Activated CD4-positive, CD25-positive, alpha-beta regulatory T cell treated with anti-CD3 and anti-CD28 coated beads, Interleukin-2, amount 50 U/mL, for 16 hours (primary cell): Measurements from ENCODE around the gene MAP3K4.

Experiments
- DNase-seq: peaks from one replicate; pipeline ENCODE4 v3.0.0-alpha.2; 2020; ENCODE audit warnings: low read depth, low spot score

The MAP3K4 gene

GRCh38 chr6:160991406-160992060 lies at the start of gene MAP3K4:
Gene MAP3K4, plus strand, starts transcription at chr6:160991769. Its CDS starts 163 bp downstream, at chr6:160991932.
- DNase-seq, result peak; percentile 60

DNA sequence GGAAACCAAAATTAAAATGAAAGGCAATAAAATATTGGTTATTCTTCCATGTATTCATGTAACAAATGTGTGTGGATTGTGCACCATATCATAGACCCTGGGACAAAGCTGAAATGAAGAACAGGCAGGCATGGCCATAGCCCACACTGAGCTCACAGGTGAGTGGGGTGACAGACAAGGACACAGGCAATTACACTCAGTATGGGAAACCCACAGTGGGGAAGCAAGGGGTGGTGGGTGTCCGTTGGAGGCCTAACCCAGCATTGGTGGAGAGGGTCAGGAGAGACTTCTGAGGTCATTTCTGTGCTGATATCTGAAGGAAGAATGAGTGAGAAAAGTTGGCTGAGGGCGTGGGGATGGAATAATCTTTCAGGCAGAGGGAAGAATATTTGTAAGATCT lies 47.6 kb upstream of the MAP3K4 start:
- no peak for DNase-seq

- no peak for DNase-seq
Observed at GRCh38 chr6:160945516-160946177, 45.9 kb upstream of the MAP3K4 start.

DNA sequence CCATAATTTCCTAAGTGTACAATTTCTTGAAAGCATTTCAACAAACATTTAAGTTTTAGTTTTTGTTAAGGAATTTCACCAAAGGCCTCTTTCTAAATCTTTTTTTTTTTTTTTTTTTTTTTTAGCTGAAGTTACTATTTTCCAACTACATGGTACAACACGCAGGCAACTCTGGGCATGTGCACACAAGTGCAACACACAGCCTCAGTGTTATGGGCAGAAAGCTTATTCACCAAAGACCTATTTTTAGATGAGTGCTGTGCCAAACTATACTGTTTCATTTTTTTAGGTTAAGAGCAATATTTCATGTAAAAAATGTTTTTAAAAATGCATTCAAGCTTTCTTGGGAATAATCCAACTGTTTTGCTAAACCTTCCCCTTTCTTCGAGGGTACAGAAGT lies 42.0 kb upstream of the MAP3K4 start:
- DNase-seq, result no peak

- DNase-seq, result no peak
Observed at GRCh38 chr6:160950507-160950906, 41.1 kb upstream of the MAP3K4 start.

GRCh38 chr6:160951187-160952030 lies 40.2 kb upstream of the MAP3K4 start:
- DNase-seq, result no peak

DNA sequence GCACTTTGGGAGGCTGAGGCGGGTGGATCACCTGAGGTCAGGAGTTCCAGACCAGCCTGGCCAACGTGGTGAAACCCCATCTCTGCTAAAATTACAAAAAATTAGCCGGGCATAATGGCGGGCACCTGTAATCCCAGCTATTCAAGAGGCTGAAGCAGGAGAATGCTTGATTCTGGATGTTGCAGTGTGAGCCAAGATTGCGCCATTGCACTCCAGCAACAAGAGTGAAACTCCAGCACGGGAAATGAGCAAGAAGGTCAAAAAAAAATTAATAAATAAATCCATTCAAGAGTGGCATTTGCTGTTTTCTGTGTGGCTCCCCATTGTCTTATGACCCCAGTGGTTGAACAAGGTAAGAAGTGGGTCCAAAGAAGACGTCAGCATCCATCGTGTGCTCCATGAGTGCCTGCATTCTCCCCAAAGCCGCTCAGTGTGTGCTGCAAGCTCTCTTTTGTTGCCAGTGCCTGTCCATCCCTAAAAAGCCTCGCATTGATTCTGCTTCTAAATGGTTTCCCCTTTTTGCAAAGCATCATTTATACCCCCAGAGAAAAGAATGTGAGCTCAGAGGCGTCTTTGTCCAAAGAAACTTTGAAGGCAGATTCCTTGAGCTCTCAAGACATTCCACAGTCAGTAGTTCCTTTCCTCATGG lies 38.8 kb upstream of the MAP3K4 start:
- DNase-seq, result no peak

DNA sequence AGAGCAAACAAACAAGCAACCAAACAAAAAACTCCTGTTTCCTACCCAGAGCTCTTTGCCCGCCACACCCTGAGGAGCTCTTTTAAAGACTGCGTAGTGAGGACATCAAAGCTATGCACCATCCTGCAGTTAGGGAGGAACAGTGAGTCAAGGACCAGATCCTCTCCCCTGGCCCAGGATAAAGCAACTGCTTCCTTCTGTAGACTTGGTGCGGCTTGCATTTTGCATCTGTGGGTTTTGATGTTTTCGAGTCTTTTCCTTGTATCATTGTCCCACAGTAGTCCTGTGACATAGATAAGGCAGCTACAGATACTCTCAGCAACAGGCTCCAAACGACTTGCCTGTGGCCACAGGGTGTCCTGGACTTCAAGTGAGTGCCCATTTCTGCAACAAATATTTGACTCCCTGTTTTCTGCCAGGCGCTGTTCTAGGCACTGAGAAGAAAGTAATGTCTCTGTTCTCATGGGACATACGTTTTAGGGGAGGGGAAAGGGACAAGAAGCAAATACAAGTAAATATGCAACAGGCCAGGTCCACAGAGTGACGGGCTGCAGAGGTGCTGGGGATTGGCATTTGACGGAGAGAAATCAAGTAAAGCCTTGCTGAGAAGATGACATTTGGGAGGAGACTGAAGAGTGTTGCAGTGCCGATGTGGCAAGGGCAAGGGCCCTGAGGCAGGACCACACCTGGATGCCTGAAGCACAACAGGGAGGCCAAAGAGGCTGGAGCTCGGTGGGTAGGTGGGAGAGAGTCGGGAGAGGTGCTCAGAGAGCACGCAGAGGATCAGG lies 35.9 kb upstream of the MAP3K4 start:
- DNase-seq, result no peak

GRCh38 chr6:160956300-160957035 lies 35.1 kb upstream of the MAP3K4 start:
- no peak for DNase-seq

GRCh38 chr6:160959726-160960435 lies 31.7 kb upstream of the MAP3K4 start:
- DNase-seq, result no peak

- DNase-seq, result no peak
Observed at GRCh38 chr6:160960839-160961238, 30.7 kb upstream of the MAP3K4 start.

DNA sequence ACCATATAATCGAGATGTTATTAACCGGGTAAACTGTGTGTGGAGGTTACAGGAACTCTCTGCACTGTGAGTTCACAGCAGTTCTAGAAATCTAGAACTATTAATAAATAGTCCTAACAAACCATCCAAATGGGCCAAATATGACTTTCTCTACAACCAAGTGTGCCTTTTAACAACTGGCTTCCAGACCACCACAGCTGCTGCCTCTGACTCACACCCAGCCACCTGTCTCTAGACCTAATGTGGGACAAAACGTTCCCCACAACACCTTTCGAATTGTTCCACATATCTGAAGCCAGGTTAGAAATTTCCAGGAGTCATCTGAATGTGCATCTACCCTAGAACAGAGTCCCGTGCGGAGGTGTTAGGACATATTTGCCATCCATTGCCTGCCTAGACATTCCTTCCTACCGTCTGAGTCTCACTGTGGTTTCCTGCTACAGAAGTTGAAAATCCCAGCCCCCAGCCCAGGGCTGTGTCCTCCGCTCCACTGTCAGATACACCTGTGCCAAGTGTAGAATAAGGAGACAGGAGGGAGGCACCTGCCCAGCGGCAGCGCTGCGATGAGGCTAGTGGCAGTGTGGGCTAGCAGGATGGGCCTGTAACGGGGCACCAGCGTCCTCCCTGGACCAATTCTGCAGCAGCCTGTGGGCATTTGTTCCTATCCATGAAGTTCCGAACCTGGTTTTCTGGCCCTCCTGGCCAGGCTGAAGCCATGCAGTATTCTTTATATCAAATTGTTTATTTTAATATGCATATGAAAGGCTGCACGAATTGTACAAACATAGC lies 28.5 kb upstream of the MAP3K4 start:
- DNase-seq, result no peak

DNA sequence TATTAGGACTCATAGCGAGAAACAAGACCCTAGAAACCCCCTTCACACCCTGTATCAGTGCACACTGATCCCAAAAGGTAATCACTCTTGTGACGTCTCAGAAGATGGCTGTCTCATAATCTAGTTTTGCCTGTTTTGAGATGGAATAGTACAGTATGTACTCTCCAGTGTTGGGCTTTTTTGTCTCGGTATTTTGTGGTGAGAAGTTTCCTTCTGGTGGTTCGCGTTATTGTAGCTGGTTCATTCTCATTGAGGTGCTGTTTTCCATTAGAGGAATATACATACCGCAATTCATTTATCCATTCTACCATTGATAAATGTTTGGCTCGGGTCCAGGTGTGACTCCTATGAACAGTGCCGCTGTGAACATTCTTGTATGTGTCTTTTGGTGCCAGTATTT lies 27.9 kb upstream of the MAP3K4 start:
- no peak for DNase-seq

- DNase-seq, result no peak
Observed at GRCh38 chr6:160965893-160966292, 25.7 kb upstream of the MAP3K4 start.

GRCh38 chr6:160966493-160967229 lies 24.9 kb upstream of the MAP3K4 start:
- no peak for DNase-seq

- no peak for DNase-seq
Observed at GRCh38 chr6:160967351-160967750, 24.2 kb upstream of the MAP3K4 start.

- DNase-seq, result no peak
Observed at GRCh38 chr6:160967833-160968232, 23.7 kb upstream of the MAP3K4 start.

- DNase-seq, result no peak
Observed at GRCh38 chr6:160971171-160971570, 20.4 kb upstream of the MAP3K4 start.
